Measurements from ENCODE around the gene CAPZA3.
"Not testable (repeated sequence)": the region's sequence is repeated elsewhere in the genome, so short reads cannot be mapped to it uniquely, and the experiment has no call there.

The CAPZA3 gene

GRCh38 chr12:18737819-18738218 lies at the start of gene CAPZA3, which contains the start of gene PLCZ1:
Gene CAPZA3 (plus strand): TSS chr12:18738119. CDS start chr12:18738269, 150 bp downstream.
Gene PLCZ1 (minus strand): TSS chr12:18738012. CDS start chr12:18737371, 641 bp downstream.
- no peak for DNase-seq

GRCh38 chr12:18689771-18690170 lies 48.1 kb upstream of the CAPZA3 start:
- no peak for DNase-seq

GRCh38 chr12:18690653-18691052 lies 47.3 kb upstream of the CAPZA3 start:
- DNase-seq, result no peak

DNA sequence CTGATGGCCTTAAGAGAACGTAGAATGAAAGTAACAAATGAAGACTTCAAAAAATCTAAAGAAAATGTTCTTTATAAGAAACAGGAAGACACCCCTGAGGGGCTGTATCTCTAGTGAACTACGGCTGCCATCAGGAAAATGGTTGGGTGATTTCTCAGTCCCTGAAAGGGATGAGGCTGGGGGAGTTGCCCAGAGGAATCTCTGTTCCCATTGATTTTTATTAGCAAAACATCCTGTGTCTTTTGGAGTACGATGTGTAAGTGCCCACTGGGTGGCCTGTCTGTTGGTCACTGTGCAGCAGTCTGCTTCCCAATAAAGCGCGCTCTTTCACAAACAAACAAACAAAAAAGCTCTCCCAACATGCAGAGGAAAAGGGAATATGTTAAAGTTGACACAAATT lies 43.9 kb upstream of the CAPZA3 start:
- not testable (repeated sequence) for DNase-seq

DNA sequence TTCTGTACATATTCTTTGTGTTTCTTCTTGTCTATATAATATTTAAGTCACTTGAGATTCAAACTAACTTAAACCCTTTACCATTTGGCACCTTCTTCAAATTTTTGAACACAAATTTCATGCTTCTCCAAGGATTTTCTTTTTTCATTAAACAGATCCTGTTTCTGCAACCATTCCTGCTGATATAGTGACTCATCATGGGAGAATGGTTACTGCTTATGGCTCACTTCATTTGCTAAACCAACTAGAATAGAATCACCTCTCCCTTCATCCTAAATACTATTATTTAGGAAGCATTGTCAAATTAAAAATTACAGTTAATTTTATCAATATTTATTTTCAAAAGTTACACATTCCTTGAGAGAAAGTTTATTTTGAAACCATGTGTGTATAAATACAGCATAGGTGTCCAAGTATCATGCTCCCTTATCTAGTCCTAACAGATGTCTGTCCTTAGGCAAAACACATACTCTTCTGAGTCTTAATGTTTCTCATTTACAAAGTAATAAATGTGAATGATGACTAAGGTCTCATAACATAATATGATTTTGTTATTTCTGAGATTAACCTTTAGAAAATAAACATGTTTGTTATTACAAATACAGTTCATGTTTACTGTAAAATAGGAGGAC lies 40.8 kb upstream of the CAPZA3 start:
- DNase-seq, result no peak

GRCh38 chr12:18700271-18700670 lies 37.6 kb upstream of the CAPZA3 start:
- no peak for DNase-seq

DNA sequence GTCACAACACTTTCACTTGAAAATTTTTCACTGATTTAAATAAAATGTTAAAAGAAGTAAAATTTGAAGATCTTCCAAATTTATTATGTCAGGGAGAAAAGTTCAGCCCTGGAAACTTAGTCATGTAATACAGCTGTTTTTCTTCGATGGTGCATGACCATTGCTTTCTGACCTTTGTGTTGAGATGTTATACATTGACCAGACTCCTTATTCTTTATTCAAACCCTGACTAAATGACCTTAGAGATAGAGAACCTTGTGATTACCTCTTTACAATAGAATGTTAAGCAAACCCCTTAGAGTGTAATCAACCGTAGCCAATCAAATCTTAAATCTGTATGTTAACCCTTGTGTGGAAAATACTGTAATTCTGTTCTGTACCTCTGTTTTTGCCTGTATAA lies 34.6 kb upstream of the CAPZA3 start:
- no peak for DNase-seq

DNA sequence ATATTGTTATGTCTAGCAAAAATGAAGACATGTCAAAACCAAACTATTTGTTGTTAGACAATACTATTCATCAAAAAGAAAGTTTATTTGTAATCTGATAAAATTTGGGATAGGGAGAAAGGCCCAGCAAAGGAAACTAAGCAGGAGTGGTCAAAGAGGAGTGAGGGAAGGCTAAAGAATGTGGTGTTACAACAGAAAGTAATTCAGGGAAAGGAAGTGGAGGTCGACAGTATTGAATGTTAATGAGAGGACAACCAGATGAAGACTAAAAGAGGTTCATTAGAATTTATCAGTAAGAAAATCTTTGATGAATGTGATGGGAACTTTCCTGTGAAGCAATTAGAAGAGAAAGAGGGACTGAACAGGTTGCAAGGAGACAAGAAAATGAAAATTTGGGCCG lies 34.0 kb upstream of the CAPZA3 start:
- DNase-seq, result no peak

DNA sequence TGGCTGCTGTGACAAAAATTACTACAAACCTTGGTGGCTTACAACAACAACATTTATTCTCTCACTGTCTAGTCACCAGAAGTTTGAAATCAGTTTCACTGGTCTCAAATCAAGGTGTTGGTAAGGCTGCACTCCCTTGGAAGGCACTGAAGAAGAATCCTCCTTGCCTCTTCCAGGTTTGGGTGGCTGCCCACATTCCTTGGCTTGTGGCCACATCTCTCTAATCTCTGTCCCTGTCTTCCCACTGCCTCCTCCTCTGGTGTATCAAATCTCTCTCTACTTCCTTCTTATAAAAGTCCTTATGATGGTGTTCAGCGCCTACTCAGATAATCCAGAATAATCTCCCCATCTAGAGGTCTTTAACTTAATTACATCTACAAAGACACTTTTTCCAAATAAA lies 31.1 kb upstream of the CAPZA3 start:
- DNase-seq, result no peak

DNA sequence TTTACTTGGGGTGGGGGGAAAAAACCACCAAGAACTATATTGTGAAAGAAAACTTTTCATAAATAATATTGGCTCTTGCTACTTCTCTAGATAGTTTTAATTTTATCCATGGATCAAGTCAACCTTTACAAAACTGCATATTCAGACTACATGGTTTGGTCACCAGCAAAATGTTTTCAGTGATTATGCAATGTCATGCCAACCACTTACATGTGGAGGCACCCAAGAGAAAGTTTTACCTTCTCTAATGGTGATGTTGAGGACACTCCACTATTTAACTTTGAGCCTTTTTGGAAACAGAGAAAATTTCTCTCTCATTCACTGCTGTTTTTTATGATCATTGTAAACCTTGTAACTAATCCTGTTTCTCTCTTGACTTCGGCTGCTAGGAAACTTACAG lies 21.7 kb upstream of the CAPZA3 start:
- no peak for DNase-seq

DNA sequence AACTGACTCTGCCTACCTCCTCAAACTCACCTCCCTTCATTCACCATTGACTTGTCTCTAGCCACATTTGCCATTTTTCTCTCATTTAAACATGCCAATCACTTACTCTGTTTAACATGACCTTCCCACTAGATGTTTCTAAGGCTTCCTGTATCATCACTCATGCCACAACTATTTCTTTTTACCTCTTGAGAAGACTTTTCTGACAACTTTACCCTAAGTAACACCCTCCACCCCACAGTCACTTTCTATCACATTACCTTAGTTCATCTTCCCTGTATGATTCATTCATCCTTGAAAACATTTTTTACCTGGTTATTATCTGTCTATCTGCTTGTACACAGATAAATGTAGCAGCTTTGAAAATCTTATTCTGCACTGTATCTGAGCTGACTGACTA lies 19.5 kb upstream of the CAPZA3 start:
- DNase-seq, result no peak

GRCh38 chr12:18719922-18720510 lies 17.9 kb upstream of the CAPZA3 start:
- DNase-seq, result no peak

DNA sequence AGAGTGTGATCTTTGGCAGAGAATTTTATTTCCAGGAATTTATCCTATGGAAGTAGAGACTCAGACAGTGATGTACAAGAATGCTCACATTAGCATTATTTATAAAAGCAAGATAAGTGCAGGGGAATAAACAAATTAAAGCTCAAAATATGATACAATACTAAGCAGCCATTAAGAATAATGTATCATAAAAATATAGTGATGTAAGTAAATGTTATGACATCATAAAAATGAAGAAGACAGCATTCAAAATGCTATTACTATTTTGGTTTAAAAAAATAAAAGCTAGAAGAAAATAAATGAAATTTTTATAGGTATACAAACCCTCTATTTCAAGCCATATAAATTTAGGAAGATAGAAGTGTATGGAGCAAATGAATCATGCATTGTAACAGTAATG lies 17.2 kb upstream of the CAPZA3 start:
- DNase-seq, result no peak

DNA sequence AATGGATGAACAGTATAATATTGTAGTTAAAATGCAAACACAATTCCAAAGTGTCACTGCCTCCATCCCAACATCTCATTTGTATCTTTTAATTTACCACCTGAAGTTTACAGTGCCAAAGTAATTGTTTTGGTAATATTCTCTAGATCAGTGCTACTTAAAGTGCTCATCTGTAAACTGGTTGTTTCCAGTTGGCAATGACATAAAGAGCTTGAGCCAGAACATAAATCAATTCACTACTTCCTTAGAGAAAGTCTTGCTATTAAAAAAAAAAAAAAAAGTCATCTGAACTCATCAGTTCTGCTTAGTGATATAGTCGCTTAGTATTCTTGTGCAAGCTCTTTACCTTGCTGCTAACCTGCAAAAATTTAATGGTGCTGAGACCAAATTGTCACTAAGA lies 16.5 kb upstream of the CAPZA3 start:
- no peak for DNase-seq

- no peak for DNase-seq
Measured at GRCh38 chr12:18723752-18724151, 14.2 kb upstream of the CAPZA3 start.

DNA sequence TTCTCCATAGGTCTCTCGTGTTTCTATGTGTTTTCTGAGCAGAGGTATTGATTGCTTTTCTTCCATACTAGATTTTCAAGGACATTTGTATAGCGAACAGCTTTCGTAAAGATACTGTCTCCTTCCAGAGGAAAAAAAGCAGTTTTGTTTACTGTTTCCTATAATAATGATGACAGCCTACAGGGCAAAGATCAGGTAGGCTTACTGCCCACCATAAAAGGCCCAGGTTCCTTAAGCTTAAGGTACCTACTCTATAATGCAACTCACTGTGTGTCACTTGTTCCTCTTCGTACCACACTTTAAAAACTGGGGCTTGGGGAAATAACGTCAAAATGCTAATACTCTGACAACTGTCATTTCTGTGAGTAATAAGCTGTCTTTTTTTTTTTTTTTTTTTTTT lies 6.8 kb upstream of the CAPZA3 start:
- DNase-seq, result no peak

GRCh38 chr12:18747895-18748294 lies 10.0 kb downstream of the CAPZA3 start:
- no peak for DNase-seq

DNA sequence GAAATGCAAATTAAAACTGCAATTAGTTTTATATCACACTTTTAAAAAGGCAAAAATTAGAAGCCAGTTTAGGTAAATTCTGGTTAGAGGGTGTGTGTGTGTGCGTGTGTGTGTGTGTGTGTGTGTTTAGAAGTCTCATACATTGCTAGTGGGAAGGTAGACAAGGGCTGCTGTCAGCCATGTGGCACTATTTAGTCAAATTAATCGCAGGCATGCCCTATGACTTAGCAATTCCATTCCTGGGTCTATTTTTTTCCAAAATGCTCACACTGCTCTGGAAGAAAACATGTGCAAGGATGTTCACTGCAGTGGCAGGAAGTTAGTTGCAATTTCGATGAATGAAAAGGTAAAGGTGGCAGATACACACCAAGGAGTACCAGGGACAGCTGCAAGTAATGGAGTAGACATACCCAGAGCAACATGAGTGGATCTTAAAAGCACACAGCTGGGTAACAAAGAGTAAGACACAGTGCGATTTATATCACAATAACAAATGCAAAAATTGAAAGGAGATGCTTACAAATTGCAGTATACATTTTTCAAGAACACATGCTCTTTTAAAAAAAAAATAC lies 11.6 kb downstream of the CAPZA3 start:
- DNase-seq, result no peak

- no peak for DNase-seq
Measured at GRCh38 chr12:18750085-18750484, 12.2 kb downstream of the CAPZA3 start.

DNA sequence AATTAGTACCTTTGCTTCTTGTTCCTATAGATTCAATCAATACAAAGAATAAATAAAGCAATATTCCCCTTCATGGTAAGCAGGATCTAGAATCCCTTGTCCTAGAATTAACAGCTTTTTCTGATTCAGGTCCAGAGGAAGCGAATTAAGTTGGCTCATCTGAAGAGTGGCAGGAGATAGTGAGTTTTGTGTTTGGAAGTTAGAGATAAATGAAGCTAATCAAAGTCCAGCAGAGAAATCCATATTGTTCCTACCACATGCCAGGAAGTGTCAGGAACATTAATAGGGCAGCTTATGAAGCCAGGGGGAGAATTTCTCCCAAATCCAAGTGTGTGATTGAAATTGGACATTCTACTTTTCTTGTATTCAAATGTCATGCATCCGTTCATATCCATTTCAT lies 13.9 kb downstream of the CAPZA3 start:
- no peak for DNase-seq

- DNase-seq, result no peak
Measured at GRCh38 chr12:18752280-18752920, 14.5 kb downstream of the CAPZA3 start.

GRCh38 chr12:18752947-18753346 lies 15.0 kb downstream of the CAPZA3 start:
- no peak for DNase-seq

- DNase-seq, result no peak
Measured at GRCh38 chr12:18753481-18754123, 15.7 kb downstream of the CAPZA3 start.

Data from DMS153 (cell line).